H9 (cell line): ENCODE measurements around the gene DNM2. TPM values are rescaled to one million over a fixed set of nuclear protein-coding genes. Genes with fewer than 3 reads are reported as not detected.

Experiments
- DNase-seq: peaks from one replicate; pipeline ENCODE4 v3.0.0-alpha.2; 2017
- H2AFZ ChIP-seq: one replicate; pipeline ENCODE4 v1.6.1; 2013; ENCODE audit warnings: mild to moderate bottlenecking, low read length, control low read depth, moderate library complexity
- H2AK5ac ChIP-seq: 2 replicates; pipeline ENCODE4 v1.6.1; 2013; ENCODE audit warnings: low read length, control low read depth, mixed read lengths; ENCODE audit not compliant: insufficient read length
- H2BK120ac ChIP-seq: one replicate; pipeline ENCODE4 v1.6.1; 2013; ENCODE audit warnings: low read depth, mild to moderate bottlenecking, low read length, control low read depth, inconsistent platforms; ENCODE audit not compliant: poor library complexity, severe bottlenecking
- H2BK12ac ChIP-seq: 2 replicates; pipeline ENCODE4 v1.6.1; 2013; ENCODE audit warnings: low read length, control low read depth, mixed read lengths, low read depth; ENCODE audit not compliant: insufficient read length
- H2BK15ac ChIP-seq: 2 replicates; pipeline ENCODE4 v1.6.1; 2013; ENCODE audit warnings: low read depth, low read length, control low read depth
- H2BK20ac ChIP-seq: one replicate; pipeline ENCODE4 v1.6.1; 2013; ENCODE audit warnings: low read depth, mild to moderate bottlenecking, low read length, control low read depth, inconsistent platforms; ENCODE audit not compliant: poor library complexity, severe bottlenecking
- H2BK5ac ChIP-seq: 2 replicates; pipeline ENCODE4 v1.6.1; 2013; ENCODE audit warnings: low read length, control low read depth, mixed read lengths; ENCODE audit not compliant: insufficient read length
- H3K14ac ChIP-seq: 2 replicates; pipeline ENCODE4 v1.6.1; 2013; ENCODE audit warnings: low read length, control low read depth; ENCODE audit not compliant: insufficient read depth
- H3K18ac ChIP-seq: 2 replicates; pipeline ENCODE4 v1.6.1; 2013; ENCODE audit warnings: low read depth, mild to moderate bottlenecking, mixed read lengths, low read length, control low read depth; ENCODE audit not compliant: insufficient read length
- H3K23ac ChIP-seq: 2 replicates; pipeline ENCODE4 v1.6.1; 2013; ENCODE audit warnings: low read length, control low read depth, mixed read lengths, low read depth; ENCODE audit not compliant: insufficient read length
- H3K23me2 ChIP-seq: 2 replicates; pipeline ENCODE4 v1.6.1; 2013; ENCODE audit warnings: low read depth, mild to moderate bottlenecking, mixed read lengths, low read length, control low read depth; ENCODE audit not compliant: insufficient read length, poor library complexity, severe bottlenecking
- H3K27ac ChIP-seq: 2 replicates; pipeline ENCODE4 v1.5.1; 2013; ENCODE audit warnings: low read length, control low read depth, mixed read lengths, low read depth; ENCODE audit not compliant: insufficient read length
- H3K27me3 ChIP-seq: 2 replicates; pipeline ENCODE4 v1.6.1; 2013; ENCODE audit warnings: low read length, control low read depth, inconsistent platforms; ENCODE audit not compliant: insufficient read depth
- H3K4ac ChIP-seq: 2 replicates; pipeline ENCODE4 v1.6.1; 2013; ENCODE audit warnings: low read depth, mild to moderate bottlenecking, control low read depth, inconsistent platforms, low read length, moderate library complexity
- H3K4me1 ChIP-seq: 2 replicates; pipeline ENCODE4 v1.6.1; 2013; ENCODE audit warnings: low read length, control low read depth, inconsistent platforms; ENCODE audit not compliant: insufficient read depth
- H3K4me2 ChIP-seq: 2 replicates; pipeline ENCODE4 v1.6.1; 2013; ENCODE audit warnings: low read length, control low read depth, mixed read lengths; ENCODE audit not compliant: insufficient read length, insufficient read depth
- H3K56ac ChIP-seq: 2 replicates; pipeline ENCODE4 v1.6.1; 2013; ENCODE audit warnings: low read depth, mild to moderate bottlenecking, mixed read lengths, low read length, control low read depth; ENCODE audit not compliant: insufficient read length
- H3K79me1 ChIP-seq: 2 replicates; pipeline ENCODE4 v1.6.1; 2013; ENCODE audit warnings: low read depth, mild to moderate bottlenecking, moderate library complexity, low read length, control low read depth, inconsistent platforms; ENCODE audit not compliant: insufficient read depth, poor library complexity, severe bottlenecking
- H3K79me2 ChIP-seq: 2 replicates; pipeline ENCODE4 v1.6.1; 2013; ENCODE audit warnings: low read length, control low read depth, inconsistent platforms; ENCODE audit not compliant: insufficient read depth
- H3K9ac ChIP-seq: 2 replicates; pipeline ENCODE4 v1.6.1; 2013; ENCODE audit warnings: low read length, control low read depth, mixed read lengths; ENCODE audit not compliant: insufficient read length; ENCODE audit errors: extremely low read depth
- H3K9me3 ChIP-seq: one replicate; pipeline ENCODE4 v1.6.1; 2013; ENCODE audit warnings: low read depth, low read length, inconsistent platforms; ENCODE audit not compliant: control insufficient read depth
- H3T11ph ChIP-seq: one replicate; pipeline ENCODE4 v1.6.1; 2013; ENCODE audit warnings: mild to moderate bottlenecking, low read length, control low read depth, inconsistent platforms
- H4K20me1 ChIP-seq: one replicate; pipeline ENCODE4 v1.6.1; 2013; ENCODE audit not compliant: control insufficient read depth, insufficient read length, insufficient read depth
- H4K5ac ChIP-seq: 2 replicates; pipeline ENCODE4 v1.6.1; 2013; ENCODE audit warnings: low read depth, mild to moderate bottlenecking, mixed read lengths, low read length, control low read depth; ENCODE audit not compliant: insufficient read length
- H4K8ac ChIP-seq: replicated peaks from 2 replicates; pipeline ENCODE4 v1.6.1; 2013; ENCODE audit warnings: low read length, control low read depth, mixed read lengths, low read depth; ENCODE audit not compliant: insufficient read length
- H4K91ac ChIP-seq: 2 replicates; pipeline ENCODE4 v1.6.1; 2013; ENCODE audit warnings: low read depth, mild to moderate bottlenecking, moderate library complexity, mixed read lengths, low read length, control low read depth; ENCODE audit not compliant: insufficient read length
- H3K27ac Mint-ChIP-seq, 3 experiments: 2 replicates in 2 of 3; 3 replicates in 1 of 3; pipeline ENCODE4 v1.8.0; 2020 to 2021; ENCODE audit warnings: mixed read lengths in 3 of 3, mild to moderate bottlenecking in 1 of 3, moderate library complexity in 1 of 3
- H3K27me3 Mint-ChIP-seq: 2 replicates; pipeline ENCODE4 v1.8.0; 2021; ENCODE audit warnings: low read depth, mild to moderate bottlenecking, moderate library complexity, mixed read lengths
- H3K36me3 Mint-ChIP-seq, 3 experiments: 2 replicates in 2 of 3; 3 replicates in 1 of 3; pipeline ENCODE4 v1.8.0; 2020 to 2021; ENCODE audit warnings: low read depth in 3 of 3, mixed read lengths in 3 of 3; ENCODE audit not compliant: insufficient read depth in 1 of 3
- H3K4me1 Mint-ChIP-seq, 2 experiments: 2 replicates each; pipeline ENCODE4 v1.8.0; 2020; ENCODE audit warnings: mixed read lengths in 2 of 2
- H3K4me3 Mint-ChIP-seq, 2 experiments: 2 replicates in 1 of 2; 3 replicates in 1 of 2; pipeline ENCODE4 v1.8.0; 2020 to 2021; ENCODE audit warnings: mild to moderate bottlenecking in 2 of 2, mixed read lengths in 2 of 2, moderate library complexity in 1 of 2
- H3K9me3 Mint-ChIP-seq, 2 experiments: 2 replicates in 1 of 2; 3 replicates in 1 of 2; pipeline ENCODE4 v1.8.0; 2020; ENCODE audit warnings: mild to moderate bottlenecking in 2 of 2, mixed read lengths in 2 of 2, moderate library complexity in 1 of 2
- WGBS: extraction: QIAGEN DNeasy Blood & Tissue Kit; methylation state at CpG from one replicate; pipeline ENCODE4 v1.1.7; 2013; ENCODE audit warnings: missing lambda C conversion rate, low lambda C conversion rate, mixed read lengths; ENCODE audit not compliant: insufficient read length; ENCODE audit errors: extremely low coverage; 5-methylcytosine and 5-hydroxymethylcytosine counted together
- total RNA-seq: library from RNA; stranded (reverse); gene quantifications from 2 replicates; pipeline ENCODE4 v1.2.1, GENCODE V29; 2021
- TF ChIP-seq, protein P1 (sequence below): fragments of 200-600 bp; sonication (generic); conservative IDR thresholded peaks from 3 replicates; pipeline ENCODE4 v1.8.0; 2021; ENCODE audit warnings: antibody characterized with exemption, mild to moderate bottlenecking

Gene DNM2
- total RNA-seq, 1 experiment from 2014 or later: 152 TPM

DNA sequence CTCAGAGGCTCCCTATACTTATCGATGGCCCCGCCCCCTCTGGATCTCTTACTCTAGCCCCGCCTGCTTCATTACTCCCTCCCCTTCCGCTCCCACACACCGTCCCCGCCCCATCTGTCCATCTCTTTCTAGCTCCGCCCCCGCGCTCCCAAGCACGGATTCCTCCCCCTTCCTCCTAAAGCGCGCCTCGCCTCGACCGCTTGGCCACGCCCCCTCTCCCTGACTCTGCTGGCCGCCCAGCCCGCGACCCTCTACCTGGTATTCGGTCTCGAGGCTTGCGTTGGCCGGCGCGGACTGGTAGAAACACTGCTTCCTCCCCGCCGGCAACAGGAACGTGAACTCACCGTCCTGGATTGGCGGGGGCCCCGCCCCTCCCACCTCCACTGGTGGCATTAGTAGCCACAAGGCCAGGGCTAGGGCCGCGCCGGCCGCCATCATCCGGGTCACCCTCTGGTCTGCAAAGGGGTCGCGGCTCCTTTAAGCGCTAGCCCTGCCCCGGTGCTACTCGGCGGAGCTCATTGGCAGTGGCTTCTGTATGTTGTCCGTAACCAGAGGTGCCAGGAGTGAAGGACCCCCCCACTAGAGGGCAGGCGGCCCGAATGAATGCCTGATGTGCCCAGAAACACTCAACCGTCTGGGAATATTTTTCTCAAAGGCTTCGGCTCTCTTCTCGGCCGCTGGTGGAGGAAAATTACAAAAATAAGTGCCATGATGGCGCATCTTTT, 118.0 kb downstream of the DNM2 start, which contains the start of gene TMED1:
TMED1 (minus strand) TSS at position 459 of the 725 bp plus-strand sequence; CDS start at position 438, 21 bp downstream.
- H3K36me3 Mint-ChIP-seq: peaks cover 3 to 27% (median 16%) of the 10 kb centered on the region in 3 experiments; a peak in 6 of 7 replicates
- H3K9me3 Mint-ChIP-seq: peaks cover 20 to 25% of the 10 kb centered on the region in 2 experiments; a peak in 4 of 5 replicates
- no peak within 1 kb of the TSS for H2AK5ac ChIP-seq

More for the DNA sequence above, 118.0 kb downstream of the DNM2 start, which contains the start of gene TMED1:
- H4K20me1 ChIP-seq: no peaks in the 10 kb centered on the region
- no peaks in the 10 kb centered on the region; the same call in 1 of the 2 replicates for H3K4me1 ChIP-seq
- H2BK120ac ChIP-seq: no peak within 1 kb of the TSS
- no peak within 1 kb of the TSS; the same call in 1 of the 2 replicates for H3K4ac ChIP-seq
- peak; percentile 97 for DNase-seq
- WGBS: no CpG with 5 or more reads among the region's 50 CpGs
- peaks cover 31% of the 10 kb centered on the region for H3K27me3 Mint-ChIP-seq
- peak within 1 kb of the TSS; percentile 93 for H3K9ac ChIP-seq
- H3T11ph ChIP-seq: peak within 1 kb of the TSS; percentile 69
- H2BK20ac ChIP-seq: no peak within 1 kb of the TSS
- H3K27me3 ChIP-seq: no peaks in the 10 kb centered on the region
- no peaks in the 10 kb centered on the region for H3K79me1 ChIP-seq
- H2BK12ac ChIP-seq: peak within 1 kb of the TSS; percentile 85
- peak within 1 kb of the TSS; percentile 57 for H3K4me2 ChIP-seq
- peak within 1 kb of the TSS; percentile 100 for H3K27ac Mint-ChIP-seq
- no peaks in the 10 kb centered on the region for H3K9me3 ChIP-seq
- H3K79me2 ChIP-seq: no peaks in the 10 kb centered on the region
- H3K23me2 ChIP-seq: no peaks in the 10 kb centered on the region
- peak within 1 kb of the TSS; percentile 87 to 90 for H3K4me3 Mint-ChIP-seq
- no peak within 1 kb of the TSS for H4K8ac ChIP-seq
- peak within 1 kb of the TSS; percentile 89 for H3K27ac ChIP-seq
- peaks cover 4 to 13% of the 10 kb centered on the region in 2 experiments for H3K4me1 Mint-ChIP-seq
- no peak within 1 kb of the TSS for H3K23ac ChIP-seq
- TF ChIP-seq, protein P1, sequence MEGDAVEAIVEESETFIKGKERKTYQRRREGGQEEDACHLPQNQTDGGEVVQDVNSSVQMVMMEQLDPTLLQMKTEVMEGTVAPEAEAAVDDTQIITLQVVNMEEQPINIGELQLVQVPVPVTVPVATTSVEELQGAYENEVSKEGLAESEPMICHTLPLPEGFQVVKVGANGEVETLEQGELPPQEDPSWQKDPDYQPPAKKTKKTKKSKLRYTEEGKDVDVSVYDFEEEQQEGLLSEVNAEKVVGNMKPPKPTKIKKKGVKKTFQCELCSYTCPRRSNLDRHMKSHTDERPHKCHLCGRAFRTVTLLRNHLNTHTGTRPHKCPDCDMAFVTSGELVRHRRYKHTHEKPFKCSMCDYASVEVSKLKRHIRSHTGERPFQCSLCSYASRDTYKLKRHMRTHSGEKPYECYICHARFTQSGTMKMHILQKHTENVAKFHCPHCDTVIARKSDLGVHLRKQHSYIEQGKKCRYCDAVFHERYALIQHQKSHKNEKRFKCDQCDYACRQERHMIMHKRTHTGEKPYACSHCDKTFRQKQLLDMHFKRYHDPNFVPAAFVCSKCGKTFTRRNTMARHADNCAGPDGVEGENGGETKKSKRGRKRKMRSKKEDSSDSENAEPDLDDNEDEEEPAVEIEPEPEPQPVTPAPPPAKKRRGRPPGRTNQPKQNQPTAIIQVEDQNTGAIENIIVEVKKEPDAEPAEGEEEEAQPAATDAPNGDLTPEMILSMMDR: peak; percentile 40; the same call in 2 of the 3 replicates
- H2AFZ ChIP-seq: no peak within 1 kb of the TSS
- no peak within 1 kb of the TSS for H4K91ac ChIP-seq
- H3K18ac ChIP-seq: peak within 1 kb of the TSS; percentile 99
- no peak within 1 kb of the TSS for H2BK15ac ChIP-seq
- H4K5ac ChIP-seq: peak within 1 kb of the TSS; percentile 44
- H3K56ac ChIP-seq: no peak within 1 kb of the TSS
- H2BK5ac ChIP-seq: peak within 1 kb of the TSS; percentile 77
- peak within 1 kb of the TSS; percentile 99 for H3K14ac ChIP-seq
